Measurements from ENCODE around the gene ALPG. TPM values are rescaled to one million over a fixed set of nuclear protein-coding genes. Genes with fewer than 3 reads are reported as not detected.
"Not testable (repeated sequence)": the region's sequence is repeated elsewhere in the genome, so short reads cannot be mapped to it uniquely, and the experiment has no call there.

The ALPG gene
- total RNA-seq, 1 experiment from 2014 or later, result 65.3 TPM

GRCh38 chr2:232405943-232406510 lies 617 bp upstream of the ALPG start:
- ChIA-PET POLR2A (no interaction called here), CTCF (interaction anchor here (0.6 kb wide), 1 partner anchor 499 kb away, joined by 3 read pairs; no protein-coding TSS in a partner anchor)
- in situ Hi-C loops (cut with HindIII; ENCODE audit: low pct_unique_long_range_greater_than_20kb, low sequenced_read_pairs) (no loop called here), intact Hi-C loops (cut with micrococcal nuclease; ENCODE audit: unreplicated experiment) (no loop called here)
- no TSS peak for BruUV-seq (replicated peaks)
- Histone ChIP-seq H3K4me1 (ENCODE audit: control insufficient read depth, insufficient read depth, low read length) (no peaks in the 10 kb centered on the region), H3K27ac (ENCODE audit: low read length) (no peak overlapping the region), H3K27me3 (ENCODE audit: control insufficient read depth, insufficient read depth, low read length) (no peaks in the 10 kb centered on the region), H3K9me3 (ENCODE audit: control insufficient read depth, insufficient read depth, low read depth, low read length) (no peaks in the 10 kb centered on the region), H3K4me3 (ENCODE audit: low read depth in 2 of 2, low read length in 2 of 2) (no peak overlapping the region), H3K36me3 (ENCODE audit: control insufficient read depth, insufficient read depth, low read length) (no peaks in the 10 kb centered on the region)
- no peak for DNase-seq (ENCODE audit: low read depth, low spot score)
- no peak for TF ChIP-seq SIN3A (IDR thresholded peaks at IDR 0.05; ENCODE audit: borderline replicate concordance, insufficient read depth, low read depth, low read length)
- TF ChIP-seq TCF7L2 (IDR thresholded peaks at IDR 0.05; ENCODE audit: low read depth, low read length), result no peak
- TF ChIP-seq POLR2AphosphoS5 (IDR thresholded peaks at IDR 0.05; ENCODE audit: low read depth, low read length), result no peak
- TF ChIP-seq, protein P1, sequence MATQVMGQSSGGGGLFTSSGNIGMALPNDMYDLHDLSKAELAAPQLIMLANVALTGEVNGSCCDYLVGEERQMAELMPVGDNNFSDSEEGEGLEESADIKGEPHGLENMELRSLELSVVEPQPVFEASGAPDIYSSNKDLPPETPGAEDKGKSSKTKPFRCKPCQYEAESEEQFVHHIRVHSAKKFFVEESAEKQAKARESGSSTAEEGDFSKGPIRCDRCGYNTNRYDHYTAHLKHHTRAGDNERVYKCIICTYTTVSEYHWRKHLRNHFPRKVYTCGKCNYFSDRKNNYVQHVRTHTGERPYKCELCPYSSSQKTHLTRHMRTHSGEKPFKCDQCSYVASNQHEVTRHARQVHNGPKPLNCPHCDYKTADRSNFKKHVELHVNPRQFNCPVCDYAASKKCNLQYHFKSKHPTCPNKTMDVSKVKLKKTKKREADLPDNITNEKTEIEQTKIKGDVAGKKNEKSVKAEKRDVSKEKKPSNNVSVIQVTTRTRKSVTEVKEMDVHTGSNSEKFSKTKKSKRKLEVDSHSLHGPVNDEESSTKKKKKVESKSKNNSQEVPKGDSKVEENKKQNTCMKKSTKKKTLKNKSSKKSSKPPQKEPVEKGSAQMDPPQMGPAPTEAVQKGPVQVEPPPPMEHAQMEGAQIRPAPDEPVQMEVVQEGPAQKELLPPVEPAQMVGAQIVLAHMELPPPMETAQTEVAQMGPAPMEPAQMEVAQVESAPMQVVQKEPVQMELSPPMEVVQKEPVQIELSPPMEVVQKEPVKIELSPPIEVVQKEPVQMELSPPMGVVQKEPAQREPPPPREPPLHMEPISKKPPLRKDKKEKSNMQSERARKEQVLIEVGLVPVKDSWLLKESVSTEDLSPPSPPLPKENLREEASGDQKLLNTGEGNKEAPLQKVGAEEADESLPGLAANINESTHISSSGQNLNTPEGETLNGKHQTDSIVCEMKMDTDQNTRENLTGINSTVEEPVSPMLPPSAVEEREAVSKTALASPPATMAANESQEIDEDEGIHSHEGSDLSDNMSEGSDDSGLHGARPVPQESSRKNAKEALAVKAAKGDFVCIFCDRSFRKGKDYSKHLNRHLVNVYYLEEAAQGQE (IDR thresholded peaks at IDR 0.05; ENCODE audit: insufficient read depth in 1 of 2, low read depth in 2 of 2, low read length in 1 of 2), result no peak
- TF ChIP-seq, protein P2, sequence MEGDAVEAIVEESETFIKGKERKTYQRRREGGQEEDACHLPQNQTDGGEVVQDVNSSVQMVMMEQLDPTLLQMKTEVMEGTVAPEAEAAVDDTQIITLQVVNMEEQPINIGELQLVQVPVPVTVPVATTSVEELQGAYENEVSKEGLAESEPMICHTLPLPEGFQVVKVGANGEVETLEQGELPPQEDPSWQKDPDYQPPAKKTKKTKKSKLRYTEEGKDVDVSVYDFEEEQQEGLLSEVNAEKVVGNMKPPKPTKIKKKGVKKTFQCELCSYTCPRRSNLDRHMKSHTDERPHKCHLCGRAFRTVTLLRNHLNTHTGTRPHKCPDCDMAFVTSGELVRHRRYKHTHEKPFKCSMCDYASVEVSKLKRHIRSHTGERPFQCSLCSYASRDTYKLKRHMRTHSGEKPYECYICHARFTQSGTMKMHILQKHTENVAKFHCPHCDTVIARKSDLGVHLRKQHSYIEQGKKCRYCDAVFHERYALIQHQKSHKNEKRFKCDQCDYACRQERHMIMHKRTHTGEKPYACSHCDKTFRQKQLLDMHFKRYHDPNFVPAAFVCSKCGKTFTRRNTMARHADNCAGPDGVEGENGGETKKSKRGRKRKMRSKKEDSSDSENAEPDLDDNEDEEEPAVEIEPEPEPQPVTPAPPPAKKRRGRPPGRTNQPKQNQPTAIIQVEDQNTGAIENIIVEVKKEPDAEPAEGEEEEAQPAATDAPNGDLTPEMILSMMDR (IDR thresholded peaks at IDR 0.05), result no peak
- no peak for ATAC-seq

- CTCF ChIA-PET; ATAC-seq; H3K36me3 ChIP-seq (ENCODE audit: control insufficient read depth, insufficient read depth, low read length); intact Hi-C loops (cut with micrococcal nuclease; ENCODE audit: unreplicated experiment); H3K27me3 ChIP-seq (ENCODE audit: control insufficient read depth, insufficient read depth, low read length); H3K4me1 ChIP-seq (ENCODE audit: control insufficient read depth, insufficient read depth, low read length); POLR2A ChIA-PET; H3K4me3 ChIP-seq (ENCODE audit: low read depth in 2 of 2, low read length in 2 of 2); in situ Hi-C loops (cut with HindIII; ENCODE audit: low pct_unique_long_range_greater_than_20kb, low sequenced_read_pairs); H3K9me3 ChIP-seq (ENCODE audit: control insufficient read depth, insufficient read depth, low read depth, low read length); H3K27ac ChIP-seq (ENCODE audit: low read length); DNase-seq (ENCODE audit: low read depth, low spot score): not testable (repeated sequence)
- TSS peak; percentile 97 for BruUV-seq (replicated peaks)
These were observed 945 bp downstream of the ALPG start for GRCh38 chr2:232407428-232408150.

- DNase-seq (ENCODE audit: low read depth, low spot score); BruUV-seq (replicated peaks); H3K4me1 ChIP-seq (ENCODE audit: control insufficient read depth, insufficient read depth, low read length); H3K4me3 ChIP-seq (ENCODE audit: low read depth in 2 of 2, low read length in 2 of 2); intact Hi-C loops (cut with micrococcal nuclease; ENCODE audit: unreplicated experiment); ATAC-seq; H3K9me3 ChIP-seq (ENCODE audit: control insufficient read depth, insufficient read depth, low read depth, low read length); in situ Hi-C loops (cut with HindIII; ENCODE audit: low pct_unique_long_range_greater_than_20kb, low sequenced_read_pairs); H3K27me3 ChIP-seq (ENCODE audit: control insufficient read depth, insufficient read depth, low read length); H3K27ac ChIP-seq (ENCODE audit: low read length); CTCF ChIA-PET; H3K36me3 ChIP-seq (ENCODE audit: control insufficient read depth, insufficient read depth, low read length); POLR2A ChIA-PET: not testable (repeated sequence)
These were observed 1.6 kb downstream of the ALPG start for GRCh38 chr2:232408269-232408668.

GRCh38 chr2:232409617-232410016 lies 3.0 kb downstream of the ALPG start:
- BruUV-seq (replicated peaks); POLR2A ChIA-PET; intact Hi-C loops (cut with micrococcal nuclease; ENCODE audit: unreplicated experiment); H3K27ac ChIP-seq (ENCODE audit: low read length); H3K4me1 ChIP-seq (ENCODE audit: control insufficient read depth, insufficient read depth, low read length); H3K27me3 ChIP-seq (ENCODE audit: control insufficient read depth, insufficient read depth, low read length); ATAC-seq; H3K4me3 ChIP-seq (ENCODE audit: low read depth in 2 of 2, low read length in 2 of 2); H3K36me3 ChIP-seq (ENCODE audit: control insufficient read depth, insufficient read depth, low read length); H3K9me3 ChIP-seq (ENCODE audit: control insufficient read depth, insufficient read depth, low read depth, low read length); CTCF ChIA-PET; DNase-seq (ENCODE audit: low read depth, low spot score); in situ Hi-C loops (cut with HindIII; ENCODE audit: low pct_unique_long_range_greater_than_20kb, low sequenced_read_pairs): not testable (repeated sequence)
